Measurements from ENCODE around the gene HCLS1.

The HCLS1 gene

GRCh38 chr3:121663171-121663847 lies 2.6 kb upstream of the HCLS1 start:
- H3K4me2 ChIP-seq (ENCODE audit: low read depth, low read length, poor library complexity, severe bottlenecking) = no peak overlapping the region
- H3K36me3 ChIP-seq (ENCODE audit: insufficient read depth, low read length) = peaks cover 54% of the 10 kb centered on the region; the same call in 1 of the 2 replicates
- no peaks in the 10 kb centered on the region for H3K9me3 ChIP-seq (ENCODE audit: insufficient read depth, low read depth, low read length)
- H3K9ac ChIP-seq (ENCODE audit: low read depth, low read length, poor library complexity, severe bottlenecking) = no peak overlapping the region
- no peak overlapping the region for H2AFZ ChIP-seq (ENCODE audit: low read length)
- H3K79me2 ChIP-seq (ENCODE audit: insufficient read depth, low read length) = peaks cover 20% of the 10 kb centered on the region
- no peak overlapping the region for H3K4me3 ChIP-seq (ENCODE audit: low read length, poor library complexity, severe bottlenecking)
- no peaks in the 10 kb centered on the region for H3K9me2 ChIP-seq (replicated peaks; ENCODE audit: low read depth, low read length)
- TF ChIP-seq EZH2phosphoT487 (IDR thresholded peaks at IDR 0.05; ENCODE audit: borderline replicate concordance) (no peak), CTCF (conservative IDR thresholded peaks at IDR 0.05; ENCODE audit: low read length) (no peak)
- no peaks in the 10 kb centered on the region for H3F3A ChIP-seq (ENCODE audit: low read depth)
- H3K4me1 ChIP-seq (ENCODE audit: insufficient read depth, low read length, poor library complexity, severe bottlenecking) = peaks cover 27% of the 10 kb centered on the region
- H4K20me1 ChIP-seq (ENCODE audit: insufficient read depth, low read length, poor library complexity, severe bottlenecking) = peaks cover 18% of the 10 kb centered on the region
- no peaks in the 10 kb centered on the region for H3K27me3 ChIP-seq (ENCODE audit: insufficient read depth, low read length, poor library complexity, severe bottlenecking)

- H3K79me2 ChIP-seq (ENCODE audit: insufficient read depth, low read length) = peaks cover 26% of the 10 kb centered on the region
- H4K20me1 ChIP-seq (ENCODE audit: insufficient read depth, low read length, poor library complexity, severe bottlenecking) = peaks cover 22% of the 10 kb centered on the region
- no peaks in the 10 kb centered on the region for H3K9me3 ChIP-seq (ENCODE audit: insufficient read depth, low read depth, low read length)
- TF ChIP-seq CTCF (conservative IDR thresholded peaks at IDR 0.05; ENCODE audit: low read length) (no peak), EZH2phosphoT487 (IDR thresholded peaks at IDR 0.05; ENCODE audit: borderline replicate concordance) (no peak)
- H3K4me2 ChIP-seq (ENCODE audit: low read depth, low read length, poor library complexity, severe bottlenecking) = no peak overlapping the region
- H3K4me3 ChIP-seq (ENCODE audit: low read length, poor library complexity, severe bottlenecking) = no peak overlapping the region
- H3K9me2 ChIP-seq (replicated peaks; ENCODE audit: low read depth, low read length) = no peaks in the 10 kb centered on the region
- peaks cover 51% of the 10 kb centered on the region; the same call in 1 of the 2 replicates for H3K36me3 ChIP-seq (ENCODE audit: insufficient read depth, low read length)
- H3K27me3 ChIP-seq (ENCODE audit: insufficient read depth, low read length, poor library complexity, severe bottlenecking) = no peaks in the 10 kb centered on the region
- H3K9ac ChIP-seq (ENCODE audit: low read depth, low read length, poor library complexity, severe bottlenecking) = no peak overlapping the region
- no peak overlapping the region for H2AFZ ChIP-seq (ENCODE audit: low read length)
- H3F3A ChIP-seq (ENCODE audit: low read depth) = no peaks in the 10 kb centered on the region
- peaks cover 31% of the 10 kb centered on the region for H3K4me1 ChIP-seq (ENCODE audit: insufficient read depth, low read length, poor library complexity, severe bottlenecking)
These were observed 2.0 kb upstream of the HCLS1 start for GRCh38 chr3:121662742-121663141.

DNA sequence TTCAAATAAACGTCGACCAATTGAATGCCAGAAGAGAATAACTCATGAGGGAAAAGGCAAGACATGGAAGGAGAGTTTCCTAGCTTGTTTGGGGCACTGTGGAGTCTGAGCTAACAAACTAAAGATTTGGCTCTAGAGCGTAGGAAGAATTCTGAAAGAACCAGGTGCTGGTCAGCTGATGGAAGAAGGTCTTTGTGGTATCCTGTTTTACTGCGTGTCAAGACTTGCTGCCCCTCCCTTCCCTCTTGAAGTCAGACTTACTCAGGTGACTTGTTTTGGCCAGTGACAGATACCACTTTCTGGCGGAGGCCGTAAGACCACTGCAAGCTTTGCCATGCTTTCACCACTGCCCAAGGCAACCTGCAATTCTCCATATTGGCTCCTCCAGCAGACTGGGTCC lies 673 bp upstream of the HCLS1 start:
- Histone ChIP-seq H3F3A (ENCODE audit: low read depth) (no peaks in the 10 kb centered on the region), H3K4me2 (ENCODE audit: low read depth, low read length, poor library complexity, severe bottlenecking) (peak overlapping the region; percentile 93), H3K9ac (ENCODE audit: low read depth, low read length, poor library complexity, severe bottlenecking) (peak overlapping the region; percentile 67), H2AFZ (ENCODE audit: low read length) (peak overlapping the region; percentile 95), H3K27me3 (ENCODE audit: insufficient read depth, low read length, poor library complexity, severe bottlenecking) (no peaks in the 10 kb centered on the region), H3K4me1 (ENCODE audit: insufficient read depth, low read length, poor library complexity, severe bottlenecking) (peaks cover 31% of the 10 kb centered on the region), H3K9me3 (ENCODE audit: insufficient read depth, low read depth, low read length) (no peaks in the 10 kb centered on the region), H3K36me3 (ENCODE audit: insufficient read depth, low read length) (peaks cover 45% of the 10 kb centered on the region; the same call in 1 of the 2 replicates), H3K79me2 (ENCODE audit: insufficient read depth, low read length) (peaks cover 30% of the 10 kb centered on the region), H3K9me2 (replicated peaks; ENCODE audit: low read depth, low read length) (no peaks in the 10 kb centered on the region), H4K20me1 (ENCODE audit: insufficient read depth, low read length, poor library complexity, severe bottlenecking) (peaks cover 22% of the 10 kb centered on the region), H3K4me3 (ENCODE audit: low read length, poor library complexity, severe bottlenecking) (peak overlapping the region; percentile 80)
- TF ChIP-seq EZH2phosphoT487 (IDR thresholded peaks at IDR 0.05; ENCODE audit: borderline replicate concordance) = no peak
- no peak for TF ChIP-seq CTCF (conservative IDR thresholded peaks at IDR 0.05; ENCODE audit: low read length)
